Myometrial cell (primary cell): ENCODE measurements around the gene SEMA6A. TPM values are rescaled to one million over a fixed set of nuclear protein-coding genes. Genes with fewer than 3 reads are reported as not detected.

Source experiments
- total RNA-seq: library from RNA; depleted of rRNA; stranded (reverse); fragments of >200 nt; gene quantifications from 2 replicates; pipeline ENCODE4 v1.2.3, GENCODE V29; 2015

SEMA6A gene, protein sequence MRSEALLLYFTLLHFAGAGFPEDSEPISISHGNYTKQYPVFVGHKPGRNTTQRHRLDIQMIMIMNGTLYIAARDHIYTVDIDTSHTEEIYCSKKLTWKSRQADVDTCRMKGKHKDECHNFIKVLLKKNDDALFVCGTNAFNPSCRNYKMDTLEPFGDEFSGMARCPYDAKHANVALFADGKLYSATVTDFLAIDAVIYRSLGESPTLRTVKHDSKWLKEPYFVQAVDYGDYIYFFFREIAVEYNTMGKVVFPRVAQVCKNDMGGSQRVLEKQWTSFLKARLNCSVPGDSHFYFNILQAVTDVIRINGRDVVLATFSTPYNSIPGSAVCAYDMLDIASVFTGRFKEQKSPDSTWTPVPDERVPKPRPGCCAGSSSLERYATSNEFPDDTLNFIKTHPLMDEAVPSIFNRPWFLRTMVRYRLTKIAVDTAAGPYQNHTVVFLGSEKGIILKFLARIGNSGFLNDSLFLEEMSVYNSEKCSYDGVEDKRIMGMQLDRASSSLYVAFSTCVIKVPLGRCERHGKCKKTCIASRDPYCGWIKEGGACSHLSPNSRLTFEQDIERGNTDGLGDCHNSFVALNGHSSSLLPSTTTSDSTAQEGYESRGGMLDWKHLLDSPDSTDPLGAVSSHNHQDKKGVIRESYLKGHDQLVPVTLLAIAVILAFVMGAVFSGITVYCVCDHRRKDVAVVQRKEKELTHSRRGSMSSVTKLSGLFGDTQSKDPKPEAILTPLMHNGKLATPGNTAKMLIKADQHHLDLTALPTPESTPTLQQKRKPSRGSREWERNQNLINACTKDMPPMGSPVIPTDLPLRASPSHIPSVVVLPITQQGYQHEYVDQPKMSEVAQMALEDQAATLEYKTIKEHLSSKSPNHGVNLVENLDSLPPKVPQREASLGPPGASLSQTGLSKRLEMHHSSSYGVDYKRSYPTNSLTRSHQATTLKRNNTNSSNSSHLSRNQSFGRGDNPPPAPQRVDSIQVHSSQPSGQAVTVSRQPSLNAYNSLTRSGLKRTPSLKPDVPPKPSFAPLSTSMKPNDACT
- not detected in 2 replicates for total RNA-seq

DNA sequence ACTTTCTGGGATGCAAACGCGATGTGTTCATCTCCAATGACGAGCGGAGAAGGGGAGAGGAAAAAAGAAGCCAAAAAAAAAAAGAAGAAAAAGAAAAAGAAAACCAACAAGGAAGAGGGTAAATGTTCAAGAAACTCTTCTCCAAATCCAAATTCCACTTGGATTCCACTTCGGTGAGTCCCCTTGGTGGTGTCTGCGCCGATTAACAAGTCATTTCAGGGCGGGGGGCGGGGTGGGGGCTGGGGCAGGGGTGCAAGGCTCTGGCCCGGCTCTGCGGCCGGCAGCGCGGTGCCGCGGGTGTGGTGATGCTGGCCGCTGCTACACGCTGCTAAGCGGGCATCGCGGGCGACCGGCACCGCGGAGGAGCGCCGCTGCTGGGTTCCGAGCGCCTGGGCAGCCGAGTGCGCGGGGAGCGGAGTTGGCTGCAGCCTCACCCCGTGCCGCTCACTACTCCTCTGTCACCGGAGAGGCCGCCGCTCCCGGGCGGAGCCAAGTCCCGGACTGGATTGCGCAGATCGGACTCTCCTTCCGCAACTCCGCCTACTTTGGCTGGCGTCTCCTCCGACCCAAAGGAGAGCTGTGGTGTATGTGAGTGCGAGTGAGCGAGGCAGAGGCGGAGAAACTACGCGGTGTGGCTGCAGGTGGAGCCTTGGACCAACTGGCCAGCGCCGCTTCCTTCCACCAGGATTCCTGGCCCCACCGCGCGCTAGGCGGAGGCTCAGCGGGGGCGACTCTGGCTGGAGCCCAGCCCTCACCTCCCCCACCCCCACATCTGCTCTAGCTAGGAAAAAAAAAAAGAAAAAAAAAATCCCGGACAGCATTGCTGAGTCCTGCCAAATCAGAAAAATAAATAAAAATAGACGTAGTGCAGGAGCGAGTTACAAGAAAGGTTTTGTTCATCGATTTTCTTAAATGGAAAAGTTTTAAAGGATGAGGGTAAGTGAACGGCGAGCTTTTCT lies at the start of gene SEMA6A:
Gene SEMA6A (minus strand): TSS at position 457 of the 959 bp plus-strand sequence. CDS start 69,879 bp downstream, outside the sequence.

